HG02938 (cell line): Measurements from ENCODE around the gene DYNLT2.
"Not testable (repeated sequence)": the region's sequence is repeated elsewhere in the genome, so short reads cannot be mapped to it uniquely, and the experiment has no call there.

Experiments used
- ATAC-seq: cut with Tn5 transposase; IDR thresholded peaks from one replicate; pipeline ENCODE4 v1.9.1; 2021; ENCODE audit warnings: mild to moderate bottlenecking, moderate library complexity; ENCODE audit not compliant: unreplicated experiment

The DYNLT2 gene

DNA sequence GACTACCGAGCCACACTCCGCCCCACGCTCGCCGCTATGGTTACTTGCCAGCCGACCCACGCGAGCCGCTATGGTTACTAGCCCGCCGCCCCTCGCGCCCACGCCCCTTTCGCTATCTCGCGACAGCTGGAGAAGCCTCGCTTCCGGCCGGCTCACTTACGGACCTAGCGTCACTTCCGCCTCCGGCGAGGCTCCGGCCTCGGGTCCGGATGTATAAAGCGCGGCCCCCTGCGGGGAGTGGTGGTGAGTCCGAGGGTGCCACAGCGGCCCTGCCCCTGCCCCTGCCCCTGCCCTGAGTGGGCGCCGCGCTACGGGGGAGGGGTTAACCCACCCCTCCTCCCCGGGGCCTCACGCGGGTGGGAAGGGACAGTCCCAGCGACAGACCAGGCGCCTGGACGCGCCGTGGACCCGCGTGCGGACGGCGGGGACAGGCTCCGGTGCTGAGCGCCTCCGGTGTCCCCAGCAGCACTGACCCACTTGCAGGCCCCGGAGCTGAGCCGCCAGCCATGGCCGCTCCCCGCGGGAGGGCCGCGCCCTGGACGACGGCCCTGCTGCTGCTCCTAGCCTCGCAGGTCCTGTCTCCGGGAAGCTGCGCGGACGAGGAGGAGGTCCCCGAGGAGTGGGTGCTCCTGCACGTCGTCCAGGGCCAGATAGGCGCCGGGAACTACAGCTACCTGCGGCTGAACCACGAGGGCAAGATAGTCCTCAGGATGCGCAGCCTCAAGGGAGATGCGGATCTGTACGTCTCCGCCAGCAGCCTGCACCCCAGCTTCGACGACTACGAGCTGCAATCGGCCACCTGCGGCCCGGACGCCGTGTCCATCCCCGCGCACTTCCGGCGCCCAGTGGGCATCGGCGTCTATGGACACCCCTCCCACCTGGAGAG is 49.2 kb downstream of the DYNLT2 start, which contains the start of the genes C6orf120 and WDR27:
C6orf120 (plus strand) TSS at position 173 of the 886 bp plus-strand sequence; CDS start at position 507, 334 bp downstream.
WDR27 (minus strand) TSS at position 76 of the 886 bp plus-strand sequence. CDS start 13,024 bp downstream, outside the sequence.
- peak; percentile 85 for ATAC-seq

DNA sequence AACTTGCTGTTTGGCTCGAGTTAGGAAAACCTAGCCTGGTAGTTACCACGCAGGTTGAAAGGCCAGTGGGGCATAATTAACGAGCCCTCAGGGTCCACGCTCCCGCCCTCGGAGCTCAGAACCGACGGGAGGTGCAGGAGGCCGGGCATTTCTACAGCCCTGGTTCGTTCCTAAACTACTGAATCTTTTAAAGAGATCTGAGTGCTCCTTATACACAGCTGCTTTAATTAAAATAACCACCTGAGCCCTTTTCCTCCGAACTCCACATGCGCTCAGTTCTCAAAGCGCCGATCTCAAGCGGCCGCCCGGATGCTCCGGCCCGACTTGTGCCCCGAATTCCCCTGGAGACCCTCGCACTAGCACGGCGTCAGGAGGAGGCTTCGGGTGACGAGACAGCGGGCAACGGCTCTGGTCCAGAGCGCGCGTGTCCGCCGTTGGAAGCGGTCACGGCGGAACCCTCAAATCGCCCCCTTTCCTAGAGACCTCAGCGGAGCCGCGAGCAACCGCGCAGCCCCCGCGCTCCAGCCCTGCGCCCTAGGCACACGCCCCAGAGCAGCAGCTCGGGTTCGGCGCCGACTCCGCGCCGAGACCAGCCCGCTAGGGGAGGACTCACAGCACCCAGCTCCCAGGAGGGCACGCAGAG is 49.9 kb downstream of the DYNLT2 start:
- ATAC-seq = peak; percentile 12

DNA sequence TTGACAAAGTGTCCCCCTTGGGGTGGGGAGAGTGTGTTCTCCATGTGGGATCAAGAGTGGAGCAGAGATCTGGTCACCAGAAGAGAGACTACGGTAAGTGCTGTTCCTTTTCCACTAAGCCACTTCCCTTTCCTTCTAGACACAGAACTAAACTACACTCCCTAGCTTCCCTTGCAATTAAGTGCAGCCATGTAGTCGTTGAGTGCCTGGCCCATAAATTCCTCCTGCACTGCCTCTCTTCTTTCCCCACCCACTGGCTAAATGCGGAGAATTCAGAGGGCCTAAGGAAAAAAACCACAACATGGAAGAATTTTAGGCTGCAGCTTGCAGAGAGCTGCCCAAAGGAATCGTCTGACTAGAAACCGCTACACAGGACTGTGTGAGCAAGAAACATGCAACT is 51.1 kb downstream of the DYNLT2 start:
- ATAC-seq = no peak

GRCh38 chr6:169697115-169697514 is 54.3 kb downstream of the DYNLT2 start:
- not testable (repeated sequence) for ATAC-seq

DNA sequence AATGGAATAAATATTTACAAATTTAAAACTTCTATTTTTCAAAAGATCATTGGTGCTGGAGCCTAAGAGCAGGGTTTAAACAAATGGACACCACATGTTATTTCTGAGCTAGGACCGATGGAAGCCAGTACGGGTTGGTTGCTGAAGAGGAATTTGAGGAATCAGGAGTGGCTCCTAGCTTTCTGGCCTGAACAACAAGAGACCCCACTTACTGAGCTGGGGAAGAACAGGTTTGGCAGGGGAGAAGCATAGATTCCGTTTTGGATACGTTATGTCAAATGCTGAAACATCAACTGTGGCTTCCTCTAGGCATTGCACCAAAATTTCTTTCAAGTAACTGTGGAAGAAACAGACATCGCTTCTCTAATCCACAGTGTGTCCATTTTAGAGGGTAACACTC is 56.2 kb downstream of the DYNLT2 start:
- ATAC-seq = no peak

DNA sequence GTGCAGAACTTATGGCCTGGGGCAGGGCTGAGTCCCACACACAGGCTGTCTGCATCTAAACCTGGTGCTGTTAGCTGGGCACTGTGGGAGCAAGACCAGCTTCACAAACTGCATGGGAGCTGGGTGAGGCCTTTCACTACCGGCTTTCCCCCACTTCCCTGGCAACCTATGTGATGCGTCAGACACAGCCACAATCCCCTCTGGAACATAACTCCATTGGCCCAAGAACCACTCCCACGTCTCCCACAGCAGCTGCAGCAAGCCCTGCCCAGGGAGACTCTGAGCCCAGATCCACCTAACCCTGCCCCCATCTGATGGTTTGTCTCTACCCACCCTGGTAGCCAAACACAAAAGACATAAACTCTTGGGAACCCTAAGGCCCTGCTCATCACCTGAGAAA is 58.9 kb downstream of the DYNLT2 start:
- no peak for ATAC-seq

GRCh38 chr6:169691260-169691659 is 60.1 kb downstream of the DYNLT2 start:
- ATAC-seq = no peak
